ENCODE data around the gene HDGFL3. TPM values are rescaled to one million over a fixed set of nuclear protein-coding genes. Genes with fewer than 3 reads are reported as not detected.
"Not testable (repeated sequence)": the region's sequence is repeated elsewhere in the genome, so short reads cannot be mapped to it uniquely, and the experiment has no call there.

The HDGFL3 gene
- total RNA-seq, 3 donors from 2014 or later = 19.0 to 42.4 (median 34.7) TPM

DNA sequence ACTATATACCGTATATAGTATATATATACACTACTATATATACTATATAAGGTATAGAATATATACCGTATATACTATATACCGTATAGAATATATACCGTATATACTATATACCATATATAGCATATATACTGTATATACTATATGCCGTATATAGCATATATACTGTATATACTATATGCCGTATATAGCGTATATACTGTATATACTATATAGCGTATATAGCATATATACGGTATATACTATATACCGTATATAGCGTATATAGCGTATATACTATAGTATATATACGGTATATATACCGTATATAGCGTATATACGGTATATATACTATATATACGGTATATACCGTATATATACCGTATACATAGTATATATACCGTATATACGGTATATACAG is 22.6 kb upstream of the HDGFL3 start:
- no peak for DNase-seq (ENCODE audit: low spot score in 2 of 2)
- Histone ChIP-seq H3K9me3 (no peaks in the 10 kb centered on the region), H3K27ac (no peak overlapping the region), H3K36me3 (no peaks in the 10 kb centered on the region), H3K4me1 (no peaks in the 10 kb centered on the region), H3K4me3 (no peak overlapping the region), H3K27me3 (no peaks in the 10 kb centered on the region)
- TF ChIP-seq, protein P1, sequence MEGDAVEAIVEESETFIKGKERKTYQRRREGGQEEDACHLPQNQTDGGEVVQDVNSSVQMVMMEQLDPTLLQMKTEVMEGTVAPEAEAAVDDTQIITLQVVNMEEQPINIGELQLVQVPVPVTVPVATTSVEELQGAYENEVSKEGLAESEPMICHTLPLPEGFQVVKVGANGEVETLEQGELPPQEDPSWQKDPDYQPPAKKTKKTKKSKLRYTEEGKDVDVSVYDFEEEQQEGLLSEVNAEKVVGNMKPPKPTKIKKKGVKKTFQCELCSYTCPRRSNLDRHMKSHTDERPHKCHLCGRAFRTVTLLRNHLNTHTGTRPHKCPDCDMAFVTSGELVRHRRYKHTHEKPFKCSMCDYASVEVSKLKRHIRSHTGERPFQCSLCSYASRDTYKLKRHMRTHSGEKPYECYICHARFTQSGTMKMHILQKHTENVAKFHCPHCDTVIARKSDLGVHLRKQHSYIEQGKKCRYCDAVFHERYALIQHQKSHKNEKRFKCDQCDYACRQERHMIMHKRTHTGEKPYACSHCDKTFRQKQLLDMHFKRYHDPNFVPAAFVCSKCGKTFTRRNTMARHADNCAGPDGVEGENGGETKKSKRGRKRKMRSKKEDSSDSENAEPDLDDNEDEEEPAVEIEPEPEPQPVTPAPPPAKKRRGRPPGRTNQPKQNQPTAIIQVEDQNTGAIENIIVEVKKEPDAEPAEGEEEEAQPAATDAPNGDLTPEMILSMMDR (IDR thresholded peaks at IDR 0.05) = no peak
- TF ChIP-seq POLR2A (IDR thresholded peaks at IDR 0.05) (no peak), POLR2AphosphoS5 (IDR thresholded peaks at IDR 0.05) (no peak)
- intact Hi-C loops (cut with DNase I; ENCODE audit: low total_unique reads) = no loop called here

DNA sequence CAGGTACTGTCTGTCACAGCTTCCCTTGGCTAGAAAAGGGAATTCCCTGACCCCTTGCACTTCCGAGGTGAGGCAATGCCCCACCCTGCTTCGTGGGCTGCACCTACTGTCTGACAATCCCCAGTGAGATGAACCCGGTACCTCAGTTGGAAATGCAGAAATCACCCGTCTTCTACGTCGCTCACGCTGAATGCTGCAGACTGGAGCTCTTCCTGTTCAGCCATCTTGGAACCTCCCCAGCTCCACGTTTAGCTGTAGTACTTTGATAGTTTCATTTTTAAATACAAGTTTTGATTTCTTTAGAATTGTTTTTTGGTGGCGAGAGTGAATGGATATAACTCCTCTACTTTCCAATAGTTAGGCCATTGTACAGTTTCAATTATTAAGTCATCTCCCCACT is 17.8 kb upstream of the HDGFL3 start:
- TF ChIP-seq POLR2AphosphoS5 (IDR thresholded peaks at IDR 0.05) (no peak), POLR2A (IDR thresholded peaks at IDR 0.05) (no peak)
- no peak for DNase-seq (ENCODE audit: low spot score in 2 of 2)
- Histone ChIP-seq H3K36me3 (no peaks in the 10 kb centered on the region), H3K27me3 (no peaks in the 10 kb centered on the region), H3K4me1 (no peaks in the 10 kb centered on the region), H3K4me3 (no peak overlapping the region), H3K9me3 (no peaks in the 10 kb centered on the region), H3K27ac (no peak overlapping the region)
- intact Hi-C loops (cut with DNase I; ENCODE audit: low total_unique reads) = no loop called here

- intact Hi-C loops (cut with DNase I; ENCODE audit: low total_unique reads) = not testable (repeated sequence)
Observed at GRCh38 chr15:83221781-83222180, 14.2 kb upstream of the HDGFL3 start.

DNA sequence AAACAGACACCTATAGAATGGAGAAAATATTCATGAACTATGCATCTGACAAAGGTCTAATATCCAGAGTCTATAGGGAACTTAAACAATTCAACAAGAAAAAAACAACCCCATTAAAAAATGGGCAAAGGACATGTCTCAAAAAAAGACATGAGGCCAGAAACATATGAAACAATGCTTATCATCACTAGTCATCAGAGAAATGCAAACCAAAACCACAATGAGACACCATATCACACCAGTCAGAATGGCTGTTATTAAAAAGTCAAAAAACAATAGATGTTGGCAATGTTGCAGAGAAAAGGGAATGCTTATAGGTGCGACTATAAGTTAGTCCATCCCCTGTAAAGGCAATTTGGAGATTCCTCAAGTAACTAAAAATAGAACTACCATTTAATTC is 11.4 kb upstream of the HDGFL3 start:
- intact Hi-C loops (cut with DNase I; ENCODE audit: low total_unique reads) = no loop called here
- H3K27me3 ChIP-seq = no peaks in the 10 kb centered on the region
- H3K36me3 ChIP-seq = no peaks in the 10 kb centered on the region
- DNase-seq (ENCODE audit: low spot score in 2 of 2) = no peak
- TF ChIP-seq POLR2A (IDR thresholded peaks at IDR 0.05) (no peak), POLR2AphosphoS5 (IDR thresholded peaks at IDR 0.05) (no peak)
- TF ChIP-seq, protein P1 (IDR thresholded peaks at IDR 0.05) = no peak
- no peaks in the 10 kb centered on the region for H3K9me3 ChIP-seq
- H3K4me3 ChIP-seq = no peak overlapping the region
- H3K4me1 ChIP-seq = no peaks in the 10 kb centered on the region
- no peak overlapping the region for H3K27ac ChIP-seq

More at GRCh38 chr15:83221781-83222180, 14.2 kb upstream of the HDGFL3 start:
- not testable (repeated sequence) for H3K27me3 ChIP-seq; H3K9me3 ChIP-seq; H3K27ac ChIP-seq; H3K36me3 ChIP-seq; H3K4me3 ChIP-seq; H3K4me1 ChIP-seq; DNase-seq (ENCODE audit: low spot score in 2 of 2)

DNA sequence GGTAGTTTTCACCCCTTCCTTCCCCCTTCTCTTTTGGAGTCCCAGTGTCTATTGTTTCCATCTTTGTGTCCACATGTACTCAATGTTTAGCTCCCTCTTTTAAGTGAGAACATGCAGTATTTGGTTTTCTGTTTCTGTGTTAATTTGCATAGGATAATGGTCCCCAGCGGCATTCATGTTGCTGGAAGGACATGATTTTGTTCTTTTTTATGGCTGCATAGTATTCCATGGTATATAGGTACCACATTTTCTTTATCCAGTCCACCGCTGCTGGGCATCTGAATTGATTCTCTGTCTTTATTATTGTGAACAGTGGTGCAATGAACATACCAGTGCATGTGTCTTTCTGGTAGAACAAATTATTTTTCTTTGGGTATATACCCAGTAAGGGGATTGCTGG is 7.7 kb upstream of the HDGFL3 start:
- H3K4me3 ChIP-seq = no peak overlapping the region
- no peaks in the 10 kb centered on the region for H3K9me3 ChIP-seq
- no peaks in the 10 kb centered on the region for H3K27me3 ChIP-seq
- DNase-seq (ENCODE audit: low spot score in 2 of 2) = no peak
- no peak overlapping the region for H3K27ac ChIP-seq
- no peaks in the 10 kb centered on the region for H3K4me1 ChIP-seq
- H3K36me3 ChIP-seq = no peaks in the 10 kb centered on the region
- no peak for TF ChIP-seq POLR2AphosphoS5 (IDR thresholded peaks at IDR 0.05)
- TF ChIP-seq POLR2A (IDR thresholded peaks at IDR 0.05) = no peak
- TF ChIP-seq, protein P1 (IDR thresholded peaks at IDR 0.05) = no peak
- intact Hi-C loops (cut with DNase I; ENCODE audit: low total_unique reads) = no loop called here

- H3K27ac ChIP-seq = no peak overlapping the region
- H3K36me3 ChIP-seq = no peaks in the 10 kb centered on the region
- no peak overlapping the region for H3K4me3 ChIP-seq
- TF ChIP-seq, protein P1 (IDR thresholded peaks at IDR 0.05) = no peak
- TF ChIP-seq POLR2A (IDR thresholded peaks at IDR 0.05) (no peak), POLR2AphosphoS5 (IDR thresholded peaks at IDR 0.05) (no peak)
- no peaks in the 10 kb centered on the region for H3K9me3 ChIP-seq
- intact Hi-C loops (cut with DNase I; ENCODE audit: low total_unique reads) = no loop called here
- H3K4me1 ChIP-seq = no peaks in the 10 kb centered on the region
- no peaks in the 10 kb centered on the region for H3K27me3 ChIP-seq
- DNase-seq (ENCODE audit: low spot score in 2 of 2) = peak; percentile 56 to 79
Observed at GRCh38 chr15:83210619-83211018, 3.0 kb upstream of the HDGFL3 start.

Measured in breast epithelium (tissue), 4 donors.